Effector memory CD4-positive, alpha-beta T cell (primary cell): ENCODE results near the gene OSMR.
"Not testable (repeated sequence)": the region's sequence is repeated elsewhere in the genome, so short reads cannot be mapped to it uniquely, and the experiment has no call there.

Experiments
- DNase-seq, 3 donors: peaks; one replicate each; pipeline ENCODE4 v3.0.0-alpha.2; 2020
- H3K27ac ChIP-seq: 2 replicates; pipeline ENCODE4 v1.7.0; 2013; ENCODE audit warnings: mild to moderate bottlenecking, low read length, moderate library complexity; ENCODE audit not compliant: insufficient read depth, poor library complexity, severe bottlenecking
- H3K27me3 ChIP-seq: replicated peaks from 2 replicates; pipeline ENCODE4 v1.7.0; 2013; ENCODE audit warnings: mild to moderate bottlenecking, low read length; ENCODE audit not compliant: insufficient read depth, control insufficient read depth, poor library complexity, severe bottlenecking
- H3K36me3 ChIP-seq: 2 replicates; pipeline ENCODE4 v1.7.0; 2013; ENCODE audit warnings: mild to moderate bottlenecking, low read length, moderate library complexity; ENCODE audit not compliant: control insufficient read depth, insufficient read depth
- H3K4me1 ChIP-seq: 2 replicates; pipeline ENCODE4 v1.7.0; 2013; ENCODE audit warnings: low read length, mild to moderate bottlenecking; ENCODE audit not compliant: control insufficient read depth, insufficient read depth, poor library complexity, severe bottlenecking
- H3K4me3 ChIP-seq: 2 replicates; pipeline ENCODE4 v1.7.0; 2013; ENCODE audit warnings: low read length, low read depth, mild to moderate bottlenecking; ENCODE audit not compliant: insufficient read depth, poor library complexity, severe bottlenecking
- H3K9me3 ChIP-seq: 2 replicates; pipeline ENCODE4 v1.7.0; 2013; ENCODE audit warnings: mild to moderate bottlenecking, low read length, moderate library complexity; ENCODE audit not compliant: control insufficient read depth

OSMR gene

DNA sequence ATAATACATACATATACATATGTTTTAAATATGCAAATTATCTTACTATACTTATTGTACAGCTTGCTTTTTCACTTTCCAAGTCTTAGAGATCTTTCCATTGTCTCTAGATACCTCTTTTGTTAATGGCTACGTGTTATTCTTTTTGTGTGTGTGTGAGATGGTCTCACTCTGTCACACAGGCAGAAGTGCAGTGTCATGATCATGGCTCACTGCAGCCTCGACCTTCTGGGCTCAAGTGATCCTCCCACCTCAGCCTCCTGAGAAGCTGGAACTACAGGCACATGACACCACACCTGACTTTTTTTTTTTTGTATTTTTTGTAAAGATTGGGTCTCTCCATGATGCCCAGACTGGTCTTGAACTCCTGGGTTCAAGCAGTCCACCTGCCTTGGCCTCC, 2.8 kb downstream of the OSMR start:
- Histone ChIP-seq H3K4me3 (no peak overlapping the region), H3K4me1 (peaks cover 4% of the 10 kb centered on the region), H3K36me3 (no peaks in the 10 kb centered on the region), H3K27me3 (peaks cover 18% of the 10 kb centered on the region), H3K27ac (no peak overlapping the region), H3K9me3 (no peaks in the 10 kb centered on the region)
- no peak for DNase-seq

DNA sequence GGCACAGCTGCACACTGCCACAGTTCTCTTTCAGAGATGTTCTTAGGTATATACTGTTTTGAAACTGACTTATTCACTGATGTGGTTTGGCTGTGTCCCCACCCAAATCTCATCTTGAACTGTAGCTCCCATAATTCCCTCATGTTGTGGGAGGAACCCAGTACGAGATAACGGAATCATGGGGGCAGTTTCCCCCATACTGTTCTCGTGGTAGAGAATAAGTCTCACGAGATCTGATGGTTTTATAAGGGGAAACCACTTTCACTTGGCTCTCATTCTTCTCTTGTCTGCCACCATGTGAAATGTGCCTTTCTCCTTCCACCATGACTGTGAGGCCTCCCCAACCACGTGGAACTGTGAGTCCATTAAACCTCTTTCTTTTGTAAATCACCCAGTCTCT, 5.8 kb downstream of the OSMR start:
- not testable (repeated sequence) for H3K9me3 ChIP-seq, H3K4me3 ChIP-seq, DNase-seq, H3K27me3 ChIP-seq, H3K36me3 ChIP-seq, H3K27ac ChIP-seq, H3K4me1 ChIP-seq

- no peak for DNase-seq
- peaks cover 3% of the 10 kb centered on the region for H3K27me3 ChIP-seq
- no peaks in the 10 kb centered on the region for H3K4me1 ChIP-seq
- no peaks in the 10 kb centered on the region for H3K36me3 ChIP-seq
- H3K4me3 ChIP-seq, result no peak overlapping the region
- no peak overlapping the region for H3K27ac ChIP-seq
- H3K9me3 ChIP-seq, result no peaks in the 10 kb centered on the region
These were observed 8.1 kb downstream of the OSMR start for GRCh38 chr5:38853753-38854470.

DNA sequence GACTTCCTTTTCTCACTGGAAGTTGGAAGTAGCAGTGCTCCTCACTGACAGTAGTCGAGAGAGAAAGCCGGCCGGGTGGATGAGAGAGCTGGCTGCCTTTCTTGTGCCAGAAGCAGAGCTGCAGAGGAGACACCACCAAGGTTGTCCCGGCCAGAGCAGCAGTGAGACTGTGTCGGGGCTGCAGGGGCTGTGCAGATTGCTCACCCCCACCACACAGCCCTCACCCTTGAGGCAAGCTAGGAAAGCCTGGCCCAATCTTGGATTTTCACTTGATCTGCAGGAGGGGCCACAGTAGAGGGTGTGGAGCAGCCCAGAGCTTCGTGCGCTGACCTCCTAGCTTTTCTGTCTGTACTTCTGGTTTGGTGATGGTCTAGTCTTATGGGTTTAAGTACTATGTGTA, 9.1 kb downstream of the OSMR start:
- Histone ChIP-seq H3K27me3 (peaks cover 3% of the 10 kb centered on the region), H3K9me3 (no peaks in the 10 kb centered on the region), H3K27ac (no peak overlapping the region), H3K4me3 (no peak overlapping the region), H3K36me3 (no peaks in the 10 kb centered on the region), H3K4me1 (no peaks in the 10 kb centered on the region)
- no peak for DNase-seq

GRCh38 chr5:38856660-38857059, 10.8 kb downstream of the OSMR start:
- no peak overlapping the region for H3K4me3 ChIP-seq
- no peak overlapping the region for H3K27ac ChIP-seq
- no peaks in the 10 kb centered on the region for H3K36me3 ChIP-seq
- no peaks in the 10 kb centered on the region for H3K27me3 ChIP-seq
- no peaks in the 10 kb centered on the region for H3K9me3 ChIP-seq
- no peaks in the 10 kb centered on the region for H3K4me1 ChIP-seq
- no peak for DNase-seq

- no peak for DNase-seq
- Histone ChIP-seq H3K27ac (no peak overlapping the region), H3K9me3 (no peaks in the 10 kb centered on the region), H3K4me1 (no peaks in the 10 kb centered on the region), H3K36me3 (no peaks in the 10 kb centered on the region), H3K4me3 (no peak overlapping the region), H3K27me3 (no peaks in the 10 kb centered on the region)
These were observed 13.0 kb downstream of the OSMR start for GRCh38 chr5:38858839-38859238.

- H3K4me3 ChIP-seq, H3K9me3 ChIP-seq, H3K27me3 ChIP-seq, DNase-seq, H3K36me3 ChIP-seq, H3K4me1 ChIP-seq, H3K27ac ChIP-seq: not testable (repeated sequence)
These were observed 16.4 kb downstream of the OSMR start for GRCh38 chr5:38861986-38862770.

- DNase-seq, result no peak
- Histone ChIP-seq H3K9me3 (no peaks in the 10 kb centered on the region), H3K4me1 (no peaks in the 10 kb centered on the region), H3K27me3 (no peaks in the 10 kb centered on the region), H3K4me3 (no peak overlapping the region), H3K27ac (no peak overlapping the region), H3K36me3 (no peaks in the 10 kb centered on the region)
These were observed 20.7 kb downstream of the OSMR start for GRCh38 chr5:38866362-38867031.

DNA sequence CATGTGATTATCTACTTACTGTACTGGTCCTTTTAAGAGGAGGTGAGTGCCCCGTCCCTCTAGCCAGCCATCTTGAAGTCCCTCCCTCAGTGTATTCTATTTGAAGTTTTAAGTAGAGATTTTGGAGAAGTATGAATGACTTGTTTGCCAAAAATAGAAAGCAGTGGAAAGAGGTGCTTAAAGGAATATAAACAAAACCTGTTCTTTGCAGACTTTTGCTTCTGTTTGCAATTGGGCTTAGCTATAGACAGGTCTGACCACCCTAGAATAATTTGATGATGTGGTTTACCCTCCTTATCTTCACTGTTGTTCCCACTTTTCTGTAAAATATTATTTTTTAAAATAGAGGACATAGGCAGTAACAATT, 21.2 kb downstream of the OSMR start:
- H3K4me1 ChIP-seq, result no peaks in the 10 kb centered on the region
- no peak overlapping the region for H3K4me3 ChIP-seq
- DNase-seq, result no peak
- no peak overlapping the region for H3K27ac ChIP-seq
- no peaks in the 10 kb centered on the region for H3K9me3 ChIP-seq
- no peaks in the 10 kb centered on the region for H3K36me3 ChIP-seq
- no peaks in the 10 kb centered on the region for H3K27me3 ChIP-seq

GRCh38 chr5:38867416-38867815, 21.6 kb downstream of the OSMR start:
- Histone ChIP-seq H3K4me3 (no peak overlapping the region), H3K4me1 (no peaks in the 10 kb centered on the region), H3K27ac (no peak overlapping the region), H3K9me3 (no peaks in the 10 kb centered on the region), H3K27me3 (no peaks in the 10 kb centered on the region), H3K36me3 (no peaks in the 10 kb centered on the region)
- DNase-seq, result no peak
